ENCODE measurements around the gene ITPK1.

Gene ITPK1

GRCh38 chr14:92962031-92962830 is 153.5 kb downstream of the ITPK1 start:
- no peak for FAIRE-seq

- FAIRE-seq = no peak
Measured at GRCh38 chr14:92961567-92961855, 154.2 kb downstream of the ITPK1 start.

- FAIRE-seq = no peak
Measured at GRCh38 chr14:92960706-92961566, 154.8 kb downstream of the ITPK1 start.

- FAIRE-seq = no peak
Measured at GRCh38 chr14:92959761-92960680, 155.7 kb downstream of the ITPK1 start.

- no peak for FAIRE-seq
Measured at GRCh38 chr14:92959189-92959531, 156.6 kb downstream of the ITPK1 start.

- FAIRE-seq = no peak
Measured at GRCh38 chr14:92958373-92959188, 157.1 kb downstream of the ITPK1 start.

- no peak for FAIRE-seq
Measured at GRCh38 chr14:92956961-92957360, 158.8 kb downstream of the ITPK1 start.

- no peak for FAIRE-seq
Measured at GRCh38 chr14:92955381-92955780, 160.3 kb downstream of the ITPK1 start.

- FAIRE-seq = no peak
Measured at GRCh38 chr14:92954933-92955332, 160.8 kb downstream of the ITPK1 start.

- FAIRE-seq = no peak
Measured at GRCh38 chr14:92953526-92953925, 162.2 kb downstream of the ITPK1 start.

GRCh38 chr14:92952481-92953298 is 163.0 kb downstream of the ITPK1 start:
- no peak for FAIRE-seq

GRCh38 chr14:92951912-92952471 is 163.7 kb downstream of the ITPK1 start:
- no peak for FAIRE-seq

GRCh38 chr14:92951261-92951660 is 164.5 kb downstream of the ITPK1 start:
- FAIRE-seq = no peak

GRCh38 chr14:92950773-92951172 is 165.0 kb downstream of the ITPK1 start:
- FAIRE-seq = no peak

GRCh38 chr14:92950193-92950540 is 165.6 kb downstream of the ITPK1 start:
- no peak for FAIRE-seq

GRCh38 chr14:92949496-92950192 is 166.1 kb downstream of the ITPK1 start:
- FAIRE-seq = no peak

- FAIRE-seq = no peak
Measured at GRCh38 chr14:92948647-92949046, 167.1 kb downstream of the ITPK1 start.

- FAIRE-seq = no peak
Measured at GRCh38 chr14:92946847-92947545, 168.7 kb downstream of the ITPK1 start.

- no peak for FAIRE-seq
Measured at GRCh38 chr14:92945959-92946846, 169.5 kb downstream of the ITPK1 start.

All from A204.1 (cell line).